K562 (cell line): ENCODE data around the gene RFC5. TPM values are rescaled to one million over a fixed set of nuclear protein-coding genes. Genes with fewer than 3 reads are reported as not detected.

ENCODE experiments used
- ATAC-seq: fragments of 200-7000 bp; cut with Tn5 transposase; 3 replicates; pipeline ENCODE4 v1.9.1; 2020; ENCODE audit warnings: moderate library complexity
- BruUV-seq: library from RNA; stranded (reverse); fragments of 400-500 nt; replicated peaks from 2 replicates; lab custom pipeline; 2021; lab: Mats Ljungman, UMichigan
- CTCF ChIA-PET: fragments of 300-600 bp; formaldehyde crosslinking; extraction: SDS; loops from one replicate; lab custom pipeline; 2021; ENCODE audit warnings: low intra/inter-chr PET ratio; lab: Yijun Ruan, JAX
- POLR2A ChIA-PET: fragments of 300-600, 350-650 bp; sonication (Branson Sonifier 250); formaldehyde crosslinking; extraction: SDS; loops from one replicate; lab custom pipeline; 2021; ENCODE audit warnings: antibody characterized with exemption, inconsistent platforms; lab: Yijun Ruan, JAX
- DNase-seq, 4 experiments: peaks; one replicate each; pipeline versions ENCODE4 v3.0.0 to v3.0.0-alpha.2; 2011 to 2018; ENCODE audit warnings: low spot score in 3 of 4, mixed read lengths in 3 of 4; ENCODE audit errors: extremely low read depth in 1 of 4
- FAIRE-seq: peaks from 2 replicates; lab custom pipeline; 2011; peaks lifted over from hg19 to GRCh38; lab: Jason Lieb, UNC
- H2AFZ ChIP-seq: 2 replicates; pipeline ENCODE4 v1.6.0; 2011; ENCODE audit warnings: low read depth, low read length, control low read depth, inconsistent platforms
- H3K27ac ChIP-seq: fragments of 200-600 bp; 3 replicates; pipeline ENCODE4 v1.8.0; 2011; ENCODE audit warnings: low read depth, mild to moderate bottlenecking, control low read depth, inconsistent platforms, low read length, moderate library complexity, mixed read lengths; ENCODE audit errors: extremely low read depth
- H3K27me3 ChIP-seq, 2 experiments: fragments of 300-600 bp in 1 of 2; 2 replicates in 1 of 2; 3 replicates in 1 of 2; pipeline versions ENCODE4 v1.6.0 to v1.8.0; 2011; ENCODE audit warnings: inconsistent platforms in 2 of 2, low read length in 2 of 2, mild to moderate bottlenecking in 1 of 2, mixed read lengths in 1 of 2, moderate library complexity in 1 of 2; ENCODE audit not compliant: control insufficient read depth in 2 of 2, insufficient read depth in 2 of 2
- H3K36me3 ChIP-seq: fragments of 300-600 bp; 3 replicates; pipeline ENCODE4 v1.8.0; 2011; ENCODE audit warnings: mild to moderate bottlenecking, low read length, inconsistent platforms; ENCODE audit not compliant: control insufficient read depth, insufficient read depth
- H3K4me1 ChIP-seq, 2 experiments: fragments of 200-600 bp in 1 of 2; replicated peaks in 1 of 2; 2 replicates in 1 of 2; 3 replicates in 1 of 2; pipeline versions ENCODE4 v1.5.1 to v1.8.0; 2011; ENCODE audit warnings: inconsistent platforms in 2 of 2, low read length in 2 of 2, mild to moderate bottlenecking in 1 of 2, mixed read lengths in 1 of 2, moderate library complexity in 1 of 2; ENCODE audit not compliant: control insufficient read depth in 2 of 2, insufficient read depth in 2 of 2
- H3K4me2 ChIP-seq: 2 replicates; pipeline ENCODE4 v1.6.1; 2011; ENCODE audit warnings: low read length, control low read depth, inconsistent platforms, mixed read lengths; ENCODE audit not compliant: insufficient read depth
- H3K4me3 ChIP-seq: fragments of 200-600 bp; sonication (generic), shearing (Covaris generic); 2 replicates; pipeline ENCODE4 v1.5.1; 2016; ENCODE audit warnings: control low read depth, inconsistent platforms
- H3K79me2 ChIP-seq: fragments of 200-600 bp; 3 replicates; pipeline ENCODE4 v1.8.0; 2011; ENCODE audit warnings: low read length, inconsistent platforms; ENCODE audit not compliant: control insufficient read depth, insufficient read depth
- H3K9ac ChIP-seq, 2 experiments: 2 replicates each; pipeline versions ENCODE4 v1.6.0 to v1.6.1; 2011; ENCODE audit warnings: low read depth in 2 of 2, low read length in 2 of 2, control low read depth in 1 of 2, inconsistent platforms in 1 of 2, mild to moderate bottlenecking in 1 of 2, mixed read lengths in 1 of 2; ENCODE audit not compliant: insufficient read depth in 1 of 2
- H3K9me1 ChIP-seq: one replicate; pipeline ENCODE4 v1.6.0; 2011; ENCODE audit warnings: inconsistent platforms, mild to moderate bottlenecking, low read length, moderate library complexity; ENCODE audit not compliant: control insufficient read depth, insufficient read depth
- H3K9me3 ChIP-seq: replicated peaks from 2 replicates; pipeline ENCODE4 v1.5.1; 2011; ENCODE audit warnings: low read depth, low read length, inconsistent platforms; ENCODE audit not compliant: control insufficient read depth, insufficient read depth
- H4K20me1 ChIP-seq: replicated peaks from 2 replicates; pipeline ENCODE4 v1.6.1; 2011; ENCODE audit warnings: low read length, inconsistent platforms, mixed read lengths; ENCODE audit not compliant: control insufficient read depth, insufficient read depth
- ATF2 ChIP-seq: sonication (generic); formaldehyde crosslinking; IDR thresholded peaks from 2 replicates; pipeline ENCODE4 v1.8.1; 2022; ENCODE audit warnings: missing genetic modification reagents
- BCOR ChIP-seq: fragments of 450-650 bp; IDR thresholded peaks from 2 replicates; pipeline ENCODE4 v1.6.1; 2016
- CBX5 ChIP-seq: IDR thresholded peaks from 2 replicates; pipeline ENCODE4 v1.6.1; 2014; ENCODE audit warnings: low read depth, borderline replicate concordance
- DIDO1 ChIP-seq: fragments of 450-650 bp; IDR thresholded peaks from 2 replicates; pipeline ENCODE4 v1.6.1; 2016; ENCODE audit warnings: low read depth, missing biosample characterization, missing genetic modification characterization
- E2F5 ChIP-seq: sonication (generic); formaldehyde crosslinking; IDR thresholded peaks from 2 replicates; pipeline ENCODE4 v1.8.0; 2022; ENCODE audit warnings: mild to moderate bottlenecking, missing genetic modification reagents
- EGR1 ChIP-seq: fragments of 450-650 bp; conservative IDR thresholded peaks from 2 replicates; pipeline ENCODE4 v1.6.1; 2017; ENCODE audit warnings: mild to moderate bottlenecking
- FOXA3 ChIP-seq, 2 experiments: fragments of 450-650 bp in 1 of 2; sonication (generic) in 1 of 2; formaldehyde crosslinking; IDR thresholded peaks in 1 of 2; conservative IDR thresholded peaks in 1 of 2; 2 replicates each; pipeline versions ENCODE4 v1.4.0 to v1.8.0; 2020 to 2022; ENCODE audit warnings: mild to moderate bottlenecking in 2 of 2, missing genetic modification reagents in 1 of 2
- FOXJ3 ChIP-seq: sonication (generic); formaldehyde crosslinking; IDR thresholded peaks from 2 replicates; pipeline ENCODE4 v1.4.0; 2020; ENCODE audit warnings: mild to moderate bottlenecking, missing genetic modification reagents
- GATAD2A ChIP-seq: fragments of 450-650 bp; IDR thresholded peaks from 2 replicates; pipeline ENCODE4 v1.6.1; 2017
- GTF2E2 ChIP-seq: fragments of 200-800 bp; sonication (Bioruptor generic); IDR thresholded peaks from 2 replicates; pipeline ENCODE4 v1.6.1; 2016; ENCODE audit warnings: missing genetic modification characterization, missing compliant biosample characterization
- KLF10 ChIP-seq: fragments of 250-450 bp; sonication (Bioruptor Pico); IDR thresholded peaks from 2 replicates; pipeline ENCODE4 v1.6.1; 2021; ENCODE audit warnings: matching md5 sums
- RBBP5 ChIP-seq: fragments of 200-600 bp; sonication (generic); IDR thresholded peaks from 2 replicates; pipeline ENCODE4 v1.6.1; 2012; ENCODE audit warnings: borderline replicate concordance, mild to moderate bottlenecking, low read length, control low read depth, inconsistent platforms; ENCODE audit not compliant: insufficient read depth, poor library complexity, severe bottlenecking
- RBFOX2 ChIP-seq: fragments of 200-400 bp; formaldehyde crosslinking; IDR thresholded peaks from 2 replicates; pipeline ENCODE4 v1.6.1; 2017; ENCODE audit warnings: low read depth, mild to moderate bottlenecking, low read length, moderate library complexity
- SIN3A ChIP-seq, 2 experiments: fragments of 150-350 bp in 1 of 2; IDR thresholded peaks; 2 replicates each; pipeline ENCODE4 v1.6.1; 2011 to 2016; ENCODE audit warnings: borderline replicate concordance in 2 of 2, low read depth in 2 of 2, low read length in 2 of 2, mild to moderate bottlenecking in 2 of 2, moderate library complexity in 2 of 2; ENCODE audit not compliant: control insufficient read depth in 1 of 2
- SMAD1 ChIP-seq: fragments of 150-350 bp; IDR thresholded peaks from 2 replicates; pipeline ENCODE4 v1.6.1; 2014; ENCODE audit warnings: low read length, low read depth; ENCODE audit not compliant: partially characterized antibody
- SOX6 ChIP-seq: fragments of 450-650 bp; IDR thresholded peaks from 2 replicates; pipeline ENCODE4 v1.6.1; 2014; ENCODE audit warnings: mild to moderate bottlenecking
- STAT5A ChIP-seq: IDR thresholded peaks from 2 replicates; pipeline ENCODE4 v1.6.1; 2012; ENCODE audit warnings: low read length, inconsistent platforms, borderline replicate concordance
- SUPT5H ChIP-seq: fragments of 450-650 bp; IDR thresholded peaks from 2 replicates; pipeline ENCODE4 v1.6.1; 2016
- WGBS: fragments of 100-300 bp; shearing (Covaris generic); methylation state at CpG from one replicate; pipeline ENCODE4 v1.1.6; 2016; ENCODE audit warnings: low coverage, mixed read lengths; ENCODE audit not compliant: insufficient coverage; ENCODE audit errors: missing lambda C conversion rate; 5-methylcytosine and 5-hydroxymethylcytosine counted together
- in situ Hi-C: fragments of 300-500 bp; cut with MboI; formaldehyde crosslinking; loops from 4 replicates; pipeline ENCODE4 v1.15.0; 2018; ENCODE audit warnings: inconsistent platforms, mixed read lengths
- intact Hi-C: fragments of 100-400 bp; cut with micrococcal nuclease; formaldehyde crosslinking; loops from 2 replicates; pipeline ENCODE4 v1.14.2; 2022
- polyA plus RNA-seq, 8 experiments: library from polyadenylated mRNA; depleted of rRNA in 4 of 8; stranded (reverse) in 5 of 8; unstranded in 3 of 8; fragments of >200 nt; fragmentation: Nextera tagmentation in 2 of 8; fragmentation: Illumina TruSeq in 1 of 8; extraction: Ambion mirVana in 2 of 8; extraction: Trizol in 1 of 8; gene quantifications; 2 replicates each; pipeline versions ENCODE4 v1.2.1 to v1.2.3, GENCODE V29; 2011 to 2014; ENCODE audit warnings: inconsistent platforms in 1 of 8, missing spikeins in 1 of 8
- total RNA-seq, 7 experiments: library from RNA; depleted of rRNA in 6 of 7; stranded (reverse); fragments of >200 nt in 6 of 7; fragmentation: Illumina TruSeq in 2 of 7; extraction: Trizol in 2 of 7; gene quantifications; 2 replicates each; pipeline versions ENCODE4 v1.2.1 to v1.2.3, GENCODE V29; 2011 to 2021; ENCODE audit warnings: low replicate concordance in 1 of 7

Gene RFC5
- total and polyA plus RNA-seq, 9 of the 15 experiments (the other 6 are each of a cell fraction or from before 2014, with no cell fraction given), result 61.8 to 189 (median 92.9) TPM

- H3K4me1 ChIP-seq, result peaks cover 15 to 38% of the 10 kb centered on the region in 2 experiments
- H3K9me1 ChIP-seq, result no peaks in the 10 kb centered on the region
- BruUV-seq, result TSS peak; percentile 81
- DNase-seq (peak; percentile 54 to 68 (median 60)), ATAC-seq (peak; percentile 59), FAIRE-seq (peak; percentile 76)
- peaks cover 33% of the 10 kb centered on the region for H3K79me2 ChIP-seq
- H3K4me3 ChIP-seq, result peak overlapping the region; percentile 85
- peak overlapping the region; percentile 88 for H2AFZ ChIP-seq
- intact Hi-C loops, result loop anchor here (5.0 kb wide), 1 partner anchor 40 kb away; the partner anchor contains the start of gene VSIG10
- H3K27ac ChIP-seq, result peak overlapping the region; percentile 98
- peaks cover 0 to 4% of the 10 kb centered on the region in 2 experiments; a peak in 1 of 5 replicates for H3K27me3 ChIP-seq
- H4K20me1 ChIP-seq, result peaks cover 5% of the 10 kb centered on the region; the same call in 1 of the 2 replicates
- H3K4me2 ChIP-seq, result peak overlapping the region; percentile 91
- in situ Hi-C loops, result no loop called here
- H3K9me3 ChIP-seq, result no peaks in the 10 kb centered on the region
- peak overlapping the region; percentile 96 for H3K9ac ChIP-seq
- WGBS, result under 1% methylated on average over 36 of the region's 44 CpGs
- CTCF ChIA-PET, result no interaction called here
- POLR2A ChIA-PET, result interaction anchor here (0.5 to 1.4 kb wide), 9 partner anchors 9 to 1150 kb away, joined by 3 to 7 read pairs (median 3); no protein-coding TSS in a partner anchor
- H3K36me3 ChIP-seq, result no peaks in the 10 kb centered on the region; the same call in 2 of the 3 replicates
- TF ChIP-seq STAT5A (no peak), SUPT5H (0 out of 2 replicates have a peak, but pooled peaks have one; percentile 45), E2F5 (CRISPR knock-in tag) (no peak), BCOR (no peak), RBBP5 (peak; percentile 63), GATAD2A (0 out of 2 replicates have a peak, but pooled peaks have one; percentile 28), KLF10 (CRISPR knock-in tag) (no peak), FOXJ3 (CRISPR knock-in tag) (no peak), EGR1 (peak; percentile 42), GTF2E2 (peak; percentile 14; the same call in 1 of the 2 replicates), DIDO1 (tag) (no peak), RBFOX2 (peak; percentile 63), FOXA3 (CRISPR knock-in tag; conservative IDR thresholded peaks at IDR 0.05 in 1 of 2, IDR thresholded peaks at IDR 0.05 in 1 of 2) (no peak), SMAD1 (no peak), ATF2 (CRISPR knock-in tag) (no peak), CBX5 (no peak), SIN3A (IDR thresholded peaks at IDR 0.05; ENCODE audit: borderline replicate concordance in 2 of 2, control insufficient read depth in 1 of 2, low read depth in 2 of 2, low read length in 2 of 2) (peak in 1 of 2 experiments; percentile 59; a peak in 1 of 4 replicates), SOX6 (no peak)
Observed at GRCh38 chr12:118061873-118062843, 45.7 kb downstream of the RFC5 start.
